Bronchial epithelial cell (primary cell): ENCODE measurements around the gene SCAMP5. TPM values are rescaled to one million over a fixed set of nuclear protein-coding genes. Genes with fewer than 3 reads are reported as not detected.

Experiments used
- DNase-seq: peaks from one replicate; pipeline ENCODE4 v3.0.0-alpha.2; 2010; ENCODE audit warnings: low read depth
- FAIRE-seq: peaks from 2 replicates; lab custom pipeline; 2011; peaks lifted over from hg19 to GRCh38; lab: Jason Lieb, UNC
- H3K27me3 ChIP-seq: 2 replicates; pipeline ENCODE4 v1.5.1; 2011; ENCODE audit warnings: low read length; ENCODE audit not compliant: control insufficient read depth, insufficient read depth
- H3K36me3 ChIP-seq: 2 replicates; pipeline ENCODE4 v1.5.1; 2011; ENCODE audit warnings: low read length; ENCODE audit not compliant: control insufficient read depth, insufficient read depth
- H3K4me3 ChIP-seq: 2 replicates; pipeline ENCODE4 v1.5.1; 2011; ENCODE audit warnings: mild to moderate bottlenecking, low read depth, low read length, control low read depth
- CTCF ChIP-seq: IDR thresholded peaks from 2 replicates; pipeline ENCODE4 v1.5.1; 2011; ENCODE audit warnings: mild to moderate bottlenecking, moderate library complexity, low read length, control low read depth, inconsistent platforms; ENCODE audit not compliant: insufficient read depth, severe bottlenecking
- total RNA-seq: library from RNA; depleted of rRNA; stranded (reverse); fragments of >200 nt; gene quantifications from 2 replicates; pipeline ENCODE4 v1.2.1, GENCODE V29; 2014

Gene SCAMP5
- total RNA-seq, 1 donor from 2014 or later, result 1.3 TPM

GRCh38 chr15:75061272-75061671 is 65.9 kb downstream of the SCAMP5 start:
- Histone ChIP-seq H3K4me3 (no peak overlapping the region), H3K27me3 (no peaks in the 10 kb centered on the region), H3K36me3 (no peaks in the 10 kb centered on the region)
- DNase-seq, result no peak
- no peak for FAIRE-seq
- no peak for TF ChIP-seq CTCF

GRCh38 chr15:75062706-75063105 is 67.3 kb downstream of the SCAMP5 start:
- FAIRE-seq (no peak), DNase-seq (no peak)
- no peaks in the 10 kb centered on the region for H3K36me3 ChIP-seq

GRCh38 chr15:75063338-75063737 is 68.0 kb downstream of the SCAMP5 start:
- FAIRE-seq (no peak), DNase-seq (no peak)
- Histone ChIP-seq H3K36me3 (no peaks in the 10 kb centered on the region), H3K27me3 (no peaks in the 10 kb centered on the region), H3K4me3 (no peak overlapping the region)
- no peak for TF ChIP-seq CTCF

More at GRCh38 chr15:75062706-75063105, 67.3 kb downstream of the SCAMP5 start:
- H3K4me3 ChIP-seq, result no peak overlapping the region
- TF ChIP-seq CTCF, result no peak
- no peaks in the 10 kb centered on the region for H3K27me3 ChIP-seq

- no peak for DNase-seq
- Histone ChIP-seq H3K36me3 (no peaks in the 10 kb centered on the region), H3K4me3 (no peak overlapping the region), H3K27me3 (no peaks in the 10 kb centered on the region)
- FAIRE-seq, result no peak
- no peak for TF ChIP-seq CTCF
Observed at GRCh38 chr15:75063889-75064288, 68.5 kb downstream of the SCAMP5 start.

- no peak for TF ChIP-seq CTCF
- FAIRE-seq (no peak), DNase-seq (no peak)
- Histone ChIP-seq H3K4me3 (no peak overlapping the region), H3K27me3 (no peaks in the 10 kb centered on the region), H3K36me3 (no peaks in the 10 kb centered on the region)
Observed at GRCh38 chr15:75064846-75065245, 69.5 kb downstream of the SCAMP5 start.

GRCh38 chr15:75065467-75065850 is 70.1 kb downstream of the SCAMP5 start:
- no peak for TF ChIP-seq CTCF
- FAIRE-seq, result no peak
- H3K4me3 ChIP-seq, result no peak overlapping the region
- DNase-seq, result no peak
- H3K36me3 ChIP-seq, result no peaks in the 10 kb centered on the region
- peaks cover 2% of the 10 kb centered on the region for H3K27me3 ChIP-seq
